Liver (tissue), 3 donors: ENCODE measurements around the gene KRTAP22-2.

Experiments used
- CTCF ChIP-seq: fragments of 150-350 bp; IDR thresholded peaks from 2 replicates; pipeline ENCODE4 v1.5.1; 2017; ENCODE audit warnings: improper control_type of control experiment, low read depth, low read length; ENCODE audit not compliant: missing input control
- EGR1 ChIP-seq, 2 donors: IDR thresholded peaks; 2 replicates each; pipeline ENCODE4 v1.6.1; 2016 to 2018; ENCODE audit warnings: antibody characterized with exemption in 2 of 2, low read depth in 2 of 2
- GABPA ChIP-seq, 2 donors: IDR thresholded peaks in 1 of 2; conservative IDR thresholded peaks in 1 of 2; 2 replicates each; pipeline ENCODE4 v1.6.1; 2016; ENCODE audit warnings: antibody characterized with exemption in 2 of 2, mild to moderate bottlenecking in 1 of 2, moderate library complexity in 1 of 2
- HNF4A ChIP-seq, 2 donors: conservative IDR thresholded peaks; 2 replicates each; pipeline ENCODE4 v1.6.1; 2016; ENCODE audit warnings: antibody characterized with exemption in 2 of 2, mild to moderate bottlenecking in 2 of 2
- JUND ChIP-seq, 2 donors: IDR thresholded peaks; 2 replicates each; pipeline ENCODE4 v1.6.1; 2016; ENCODE audit warnings: antibody characterized with exemption in 2 of 2
- MAX ChIP-seq: IDR thresholded peaks from 2 replicates; pipeline ENCODE4 v1.6.1; 2016; ENCODE audit warnings: antibody characterized with exemption
- RAD21 ChIP-seq, 2 donors: IDR thresholded peaks; 2 replicates each; pipeline ENCODE4 v1.6.1; 2016; ENCODE audit warnings: antibody characterized with exemption in 2 of 2, mild to moderate bottlenecking in 2 of 2
- REST ChIP-seq: IDR thresholded peaks from 2 replicates; pipeline ENCODE4 v1.6.1; 2016; ENCODE audit warnings: antibody characterized with exemption, mild to moderate bottlenecking
- RXRA ChIP-seq, 2 donors: IDR thresholded peaks; 2 replicates each; pipeline ENCODE4 v1.6.1; 2017 to 2018; ENCODE audit warnings: antibody characterized with exemption in 2 of 2, mild to moderate bottlenecking in 1 of 2
- SP1 ChIP-seq: IDR thresholded peaks from 2 replicates; pipeline ENCODE4 v1.6.1; 2018; ENCODE audit warnings: antibody characterized with exemption, mild to moderate bottlenecking
- TAF1 ChIP-seq: conservative IDR thresholded peaks from 2 replicates; pipeline ENCODE4 v1.6.1; 2016; ENCODE audit warnings: antibody characterized with exemption, mild to moderate bottlenecking
- YY1 ChIP-seq: IDR thresholded peaks from 2 replicates; pipeline ENCODE4 v1.6.1; 2016; ENCODE audit warnings: antibody characterized with exemption, mild to moderate bottlenecking
- ZBTB33 ChIP-seq: IDR thresholded peaks from 2 replicates; pipeline ENCODE4 v1.6.1; 2016; ENCODE audit warnings: antibody characterized with exemption
- donor health status: healthy.
- donor health status: healthy.

- TF ChIP-seq CTCF (no peak), JUND (IDR thresholded peaks at IDR 0.05) (no peak), TAF1 (no peak), SP1 (no peak), GABPA (IDR thresholded peaks at IDR 0.05 in 1 of 2, conservative IDR thresholded peaks at IDR 0.05 in 1 of 2) (no peak), REST (no peak), RAD21 (IDR thresholded peaks at IDR 0.05) (no peak), ZBTB33 (no peak), HNF4A (conservative IDR thresholded peaks at IDR 0.05) (no peak), MAX (no peak), YY1 (no peak), RXRA (IDR thresholded peaks at IDR 0.05) (no peak), EGR1 (IDR thresholded peaks at IDR 0.05; ENCODE audit: low read depth in 2 of 2) (no peak)
Measured at GRCh38 chr21:30582870-30583269, 7.3 kb downstream of the KRTAP22-2 start.
